HepG2 (cell line): ENCODE data around the gene DCUN1D3. TPM values are rescaled to one million over a fixed set of nuclear protein-coding genes. Genes with fewer than 3 reads are reported as not detected.
A peak's percentile ranks its signal among the peaks of the same experiment; 100 is the strongest.

Source experiments
- ARNT2 ChIP-seq: sonication (generic); formaldehyde crosslinking; IDR thresholded peaks from 2 replicates; pipeline ENCODE4 v1.8.0; 2022; ENCODE audit warnings: mild to moderate bottlenecking, low read depth, missing genetic modification reagents, moderate library complexity
- FOXA1 ChIP-seq, 2 experiments: fragments of 450-650 bp in 1 of 2; sonication (generic) in 1 of 2; formaldehyde crosslinking in 1 of 2; IDR thresholded peaks; 2 replicates each; pipeline versions ENCODE4 v1.4.0 to v1.6.1; 2016 to 2020; ENCODE audit warnings: missing genetic modification reagents in 1 of 2
- IKZF1 ChIP-seq: fragments of 450-650 bp; IDR thresholded peaks from 2 replicates; pipeline ENCODE4 v1.7.1; 2016
- KDM6A ChIP-seq: IDR thresholded peaks from 2 replicates; pipeline ENCODE4 v1.6.1; 2016; ENCODE audit warnings: low read depth
- KLF6 ChIP-seq: IDR thresholded peaks from 2 replicates; pipeline ENCODE4 v1.8.0; 2016; ENCODE audit warnings: missing biosample characterization, missing genetic modification reagents
- MATR3 ChIP-seq: sonication (generic); formaldehyde crosslinking; IDR thresholded peaks from 2 replicates; pipeline ENCODE4 v1.4.0; 2020; ENCODE audit warnings: missing genetic modification reagents
- PCBP1 ChIP-seq: fragments of 200-400 bp; formaldehyde crosslinking; IDR thresholded peaks from 2 replicates; pipeline ENCODE4 v1.6.1; 2017; ENCODE audit warnings: mild to moderate bottlenecking, low read depth, low read length, borderline replicate concordance
- PHF5A ChIP-seq: IDR thresholded peaks from one replicate; pipeline ENCODE4 v1.6.1; 2018; ENCODE audit warnings: low read depth, missing genetic modification reagents; ENCODE audit not compliant: unreplicated experiment
- PLRG1 ChIP-seq: fragments of 450-650 bp; conservative IDR thresholded peaks from 2 replicates; pipeline ENCODE4 v1.6.1; 2016
- RBAK ChIP-seq: sonication (generic); formaldehyde crosslinking; IDR thresholded peaks from 2 replicates; pipeline ENCODE4 v1.5.1; 2020; ENCODE audit warnings: mild to moderate bottlenecking, missing genetic modification reagents
- REXO4 ChIP-seq: sonication (generic); formaldehyde crosslinking; IDR thresholded peaks from 2 replicates; pipeline ENCODE4 v1.8.0; 2022; ENCODE audit warnings: missing genetic modification reagents, mild to moderate bottlenecking, borderline replicate concordance
- SMARCE1 ChIP-seq: fragments of 450-650 bp; IDR thresholded peaks from 2 replicates; pipeline ENCODE4 v1.6.1; 2017; ENCODE audit warnings: borderline replicate concordance
- SP2 ChIP-seq: sonication (generic); formaldehyde crosslinking; IDR thresholded peaks from 2 replicates; pipeline ENCODE4 v1.5.1; 2020; ENCODE audit warnings: mild to moderate bottlenecking, missing genetic modification reagents
- SRY ChIP-seq: sonication (generic); formaldehyde crosslinking; IDR thresholded peaks from 2 replicates; pipeline ENCODE4 v1.8.0; 2022; ENCODE audit warnings: mild to moderate bottlenecking, missing genetic modification reagents
- SUZ12 ChIP-seq: fragments of 150-350 bp; IDR thresholded peaks from 2 replicates; pipeline ENCODE4 v1.6.1; 2014; ENCODE audit warnings: low read depth, low read length
- TP53 ChIP-seq: sonication (generic); formaldehyde crosslinking; conservative IDR thresholded peaks from 2 replicates; pipeline ENCODE4 v1.4.0; 2020; ENCODE audit warnings: missing genetic modification reagents
- ZKSCAN8 ChIP-seq: IDR thresholded peaks from 2 replicates; pipeline ENCODE4 v1.6.1; 2016; ENCODE audit warnings: borderline replicate concordance, missing genetic modification reagents, missing compliant biosample characterization
- ZNF207 ChIP-seq: fragments of 450-650 bp; IDR thresholded peaks from 2 replicates; pipeline ENCODE4 v1.6.1; 2016; ENCODE audit warnings: antibody characterized with exemption, borderline replicate concordance
- ZNF251 ChIP-seq: sonication (generic); formaldehyde crosslinking; IDR thresholded peaks from 2 replicates; pipeline ENCODE4 v1.9.0; 2021; ENCODE audit warnings: mild to moderate bottlenecking, missing genetic modification reagents
- ZNF329 ChIP-seq: sonication (generic); formaldehyde crosslinking; IDR thresholded peaks from 2 replicates; pipeline ENCODE4 v1.9.0; 2021; ENCODE audit warnings: low read depth, mild to moderate bottlenecking, missing genetic modification reagents
- polyA plus RNA-seq, 8 experiments: library from polyadenylated mRNA; depleted of rRNA in 3 of 8; stranded (reverse) in 7 of 8; unstranded in 1 of 8; fragments of >200 nt; fragmentation: Illumina TruSeq in 4 of 8; extraction: Trizol in 4 of 8; gene quantifications; 2 replicates each; pipeline versions ENCODE4 v1.2.1 to v1.2.3, GENCODE V29; 2011 to 2016; ENCODE audit warnings: low read depth in 4 of 8, missing spikeins in 1 of 8, mixed read lengths in 1 of 8; ENCODE audit not compliant: insufficient read depth in 1 of 8
- total RNA-seq, 5 experiments: library from RNA; depleted of rRNA; stranded (reverse); fragments of >200 nt; fragmentation: Illumina TruSeq; extraction: Trizol; gene quantifications; 2 replicates each; pipeline ENCODE4 v1.2.3, GENCODE V29; 2016; ENCODE audit warnings: low read depth in 1 of 5
- TF ChIP-seq, protein P1 (sequence below): sonication (generic); formaldehyde crosslinking; IDR thresholded peaks from 2 replicates; pipeline ENCODE4 v1.8.1; 2023; ENCODE audit warnings: mild to moderate bottlenecking, moderate library complexity, missing genetic modification reagents
- TF ChIP-seq, protein P2 (sequence below): sonication (generic); formaldehyde crosslinking; IDR thresholded peaks from 2 replicates; pipeline ENCODE4 v1.4.0; 2020; ENCODE audit warnings: mild to moderate bottlenecking, missing genetic modification reagents
- TF ChIP-seq, protein P3 (sequence below): sonication (generic); formaldehyde crosslinking; IDR thresholded peaks from 2 replicates; pipeline ENCODE4 v1.8.1; 2023; ENCODE audit warnings: mild to moderate bottlenecking, missing genetic modification reagents
- TF ChIP-seq, protein P4 (sequence below): sonication (generic); formaldehyde crosslinking; IDR thresholded peaks from 2 replicates; pipeline ENCODE4 v1.8.0; 2023; ENCODE audit warnings: mild to moderate bottlenecking, missing genetic modification reagents
- TF ChIP-seq, protein P5 (sequence below): sonication (generic); formaldehyde crosslinking; IDR thresholded peaks from 2 replicates; pipeline ENCODE4 v1.5.0; 2020; ENCODE audit warnings: missing genetic modification reagents
- TF ChIP-seq, protein P6 (sequence below): sonication (generic); IDR thresholded peaks from 2 replicates; pipeline ENCODE4 v1.6.1; 2016; ENCODE audit warnings: low read depth, borderline replicate concordance

DCUN1D3 gene
- total and polyA plus RNA-seq, 2 of the 13 experiments (the other 11 are each of a cell fraction or from before 2014, with no cell fraction given): 5.0 to 19.3 TPM

DNA sequence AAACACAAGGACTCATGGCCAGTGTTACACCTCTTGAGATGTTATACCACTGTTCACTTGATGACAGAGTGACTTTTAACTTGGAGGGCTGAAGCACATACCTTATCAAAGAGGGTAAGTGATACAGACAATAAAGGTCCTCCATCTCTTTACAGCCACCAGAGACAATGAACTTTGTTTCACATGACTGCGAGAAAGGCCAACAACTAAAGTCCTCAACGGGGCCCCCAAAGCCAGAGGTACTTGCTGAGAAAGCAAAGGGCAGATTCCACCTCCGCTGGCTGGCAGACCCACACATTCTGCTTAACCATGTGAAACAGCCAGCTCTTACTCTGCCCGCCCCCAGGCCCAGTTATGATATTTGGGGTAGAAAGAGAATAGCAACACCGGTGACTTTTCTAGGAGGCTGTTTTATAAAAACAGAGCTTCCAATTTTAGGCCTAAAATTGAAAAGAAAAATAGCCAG is 21.4 kb downstream of the DCUN1D3 start (continued):
- TF ChIP-seq, protein P1, sequence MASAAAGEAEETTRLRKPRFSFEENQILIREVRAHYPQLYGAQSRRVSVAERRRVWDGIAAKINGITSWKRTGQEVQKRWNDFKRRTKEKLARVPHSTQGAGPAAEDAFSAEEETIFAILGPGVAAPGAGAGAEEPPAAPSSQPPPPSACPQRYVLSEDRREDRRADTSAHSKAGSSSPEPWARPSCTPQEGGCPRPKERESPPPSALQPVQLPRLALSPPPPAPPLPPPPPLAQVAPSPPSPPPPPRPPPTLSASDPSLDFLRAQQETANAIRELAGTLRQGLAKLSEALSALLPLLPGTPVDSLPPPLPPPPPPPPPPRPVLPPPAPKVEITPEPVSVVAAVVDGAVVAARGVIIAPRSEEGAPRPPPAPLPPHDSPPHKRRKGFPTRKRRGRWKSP: no peak
- TF ChIP-seq SP2: no peak
- 0 out of 2 replicates have a peak, but pooled peaks have one; percentile 21 for TF ChIP-seq KLF6
- no peak for TF ChIP-seq ZKSCAN8 (CRISPR knock-in tag)
- TF ChIP-seq, protein P2, sequence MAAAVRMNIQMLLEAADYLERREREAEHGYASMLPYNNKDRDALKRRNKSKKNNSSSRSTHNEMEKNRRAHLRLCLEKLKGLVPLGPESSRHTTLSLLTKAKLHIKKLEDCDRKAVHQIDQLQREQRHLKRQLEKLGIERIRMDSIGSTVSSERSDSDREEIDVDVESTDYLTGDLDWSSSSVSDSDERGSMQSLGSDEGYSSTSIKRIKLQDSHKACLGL (CRISPR knock-in tag): no peak
- TF ChIP-seq, protein P3, sequence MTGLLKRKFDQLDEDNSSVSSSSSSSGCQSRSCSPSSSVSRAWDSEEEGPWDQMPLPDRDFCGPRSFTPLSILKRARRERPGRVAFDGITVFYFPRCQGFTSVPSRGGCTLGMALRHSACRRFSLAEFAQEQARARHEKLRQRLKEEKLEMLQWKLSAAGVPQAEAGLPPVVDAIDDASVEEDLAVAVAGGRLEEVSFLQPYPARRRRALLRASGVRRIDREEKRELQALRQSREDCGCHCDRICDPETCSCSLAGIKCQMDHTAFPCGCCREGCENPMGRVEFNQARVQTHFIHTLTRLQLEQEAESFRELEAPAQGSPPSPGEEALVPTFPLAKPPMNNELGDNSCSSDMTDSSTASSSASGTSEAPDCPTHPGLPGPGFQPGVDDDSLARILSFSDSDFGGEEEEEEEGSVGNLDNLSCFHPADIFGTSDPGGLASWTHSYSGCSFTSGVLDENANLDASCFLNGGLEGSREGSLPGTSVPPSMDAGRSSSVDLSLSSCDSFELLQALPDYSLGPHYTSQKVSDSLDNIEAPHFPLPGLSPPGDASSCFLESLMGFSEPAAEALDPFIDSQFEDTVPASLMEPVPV: no peak
- no peak for TF ChIP-seq IKZF1
- no peak for TF ChIP-seq MATR3 (CRISPR knock-in tag)
- no peak for TF ChIP-seq PHF5A (CRISPR knock-in tag)
- TF ChIP-seq ZNF207: no peak
- TF ChIP-seq TP53: no peak
- peak; percentile 73; the same call in 1 of the 2 replicates for TF ChIP-seq KDM6A (CRISPR knock-in tag)
- no peak for TF ChIP-seq ARNT2 (CRISPR knock-in tag)
- no peak for TF ChIP-seq SMARCE1
- TF ChIP-seq REXO4 (CRISPR knock-in tag): no peak
- TF ChIP-seq ZNF329 (CRISPR knock-in tag): no peak
- TF ChIP-seq, protein P4, sequence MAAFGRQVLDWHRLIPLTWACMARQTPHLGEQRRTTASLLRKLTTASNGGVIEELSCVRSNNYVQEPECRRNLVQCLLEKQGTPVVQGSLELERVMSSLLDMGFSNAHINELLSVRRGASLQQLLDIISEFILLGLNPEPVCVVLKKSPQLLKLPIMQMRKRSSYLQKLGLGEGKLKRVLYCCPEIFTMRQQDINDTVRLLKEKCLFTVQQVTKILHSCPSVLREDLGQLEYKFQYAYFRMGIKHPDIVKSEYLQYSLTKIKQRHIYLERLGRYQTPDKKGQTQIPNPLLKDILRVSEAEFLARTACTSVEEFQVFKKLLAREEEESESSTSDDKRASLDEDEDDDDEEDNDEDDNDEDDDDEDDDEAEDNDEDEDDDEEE (CRISPR knock-in tag): no peak
- TF ChIP-seq PLRG1: no peak
- no peak for TF ChIP-seq SRY (CRISPR knock-in tag)
- TF ChIP-seq PCBP1: no peak
- TF ChIP-seq FOXA1 (IDR thresholded peaks at IDR 0.05): no peak
- TF ChIP-seq FOXA1 (CRISPR knock-in tag; IDR thresholded peaks at IDR 0.05): no peak
- no peak for TF ChIP-seq ZNF251
- TF ChIP-seq RBAK (CRISPR knock-in tag): no peak
- TF ChIP-seq, protein P5, sequence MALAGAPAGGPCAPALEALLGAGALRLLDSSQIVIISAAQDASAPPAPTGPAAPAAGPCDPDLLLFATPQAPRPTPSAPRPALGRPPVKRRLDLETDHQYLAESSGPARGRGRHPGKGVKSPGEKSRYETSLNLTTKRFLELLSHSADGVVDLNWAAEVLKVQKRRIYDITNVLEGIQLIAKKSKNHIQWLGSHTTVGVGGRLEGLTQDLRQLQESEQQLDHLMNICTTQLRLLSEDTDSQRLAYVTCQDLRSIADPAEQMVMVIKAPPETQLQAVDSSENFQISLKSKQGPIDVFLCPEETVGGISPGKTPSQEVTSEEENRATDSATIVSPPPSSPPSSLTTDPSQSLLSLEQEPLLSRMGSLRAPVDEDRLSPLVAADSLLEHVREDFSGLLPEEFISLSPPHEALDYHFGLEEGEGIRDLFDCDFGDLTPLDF (CRISPR knock-in tag): no peak
- no peak for TF ChIP-seq SUZ12
- TF ChIP-seq, protein P6, sequence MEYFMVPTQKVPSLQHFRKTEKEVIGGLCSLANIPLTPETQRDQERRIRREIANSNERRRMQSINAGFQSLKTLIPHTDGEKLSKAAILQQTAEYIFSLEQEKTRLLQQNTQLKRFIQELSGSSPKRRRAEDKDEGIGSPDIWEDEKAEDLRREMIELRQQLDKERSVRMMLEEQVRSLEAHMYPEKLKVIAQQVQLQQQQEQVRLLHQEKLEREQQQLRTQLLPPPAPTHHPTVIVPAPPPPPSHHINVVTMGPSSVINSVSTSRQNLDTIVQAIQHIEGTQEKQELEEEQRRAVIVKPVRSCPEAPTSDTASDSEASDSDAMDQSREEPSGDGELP: peak; percentile 14; the same call in 1 of the 2 replicates
